Measurements from ENCODE around the gene TPH1. TPM values are rescaled to one million over a fixed set of nuclear protein-coding genes. Genes with fewer than 3 reads are reported as not detected.

The TPH1 gene
- total RNA-seq, 2 donors from 2014 or later, result 0.24 to 0.31 TPM

DNA sequence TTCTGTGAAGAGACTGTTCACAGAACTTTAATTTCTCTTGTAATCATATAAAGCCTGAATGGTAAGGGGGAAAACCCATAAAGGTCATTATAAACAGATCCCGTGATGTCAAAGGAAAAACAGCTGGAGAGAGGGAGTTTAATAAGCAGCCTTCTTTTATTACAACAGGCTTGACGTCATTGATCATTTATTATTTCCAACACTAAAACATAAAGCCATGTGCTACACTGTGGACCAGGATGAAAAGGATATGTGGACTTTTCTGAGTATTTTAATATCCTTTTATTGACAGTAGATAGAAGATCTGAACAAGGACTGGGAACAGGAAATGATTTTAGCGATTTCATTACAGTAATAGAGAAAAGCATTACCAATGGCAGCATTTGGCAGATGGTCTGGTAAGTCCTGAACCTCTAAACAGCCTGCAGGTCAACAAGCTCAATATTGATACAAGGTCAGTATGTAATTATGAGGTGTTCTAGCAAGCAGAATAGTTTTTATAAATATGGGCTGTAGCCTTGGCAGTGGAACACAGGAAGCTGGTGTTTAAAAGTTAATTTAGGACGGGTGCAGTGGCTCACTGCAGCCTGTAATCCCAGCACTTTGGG is 25.1 kb upstream of the TPH1 start:
- H3K36me3 Mint-ChIP-seq (ENCODE audit: low read depth), result no peaks in the 10 kb centered on the region
- Histone ChIP-seq H3K4me1 (ENCODE audit: control insufficient read depth, insufficient read depth, low read length) (no peaks in the 10 kb centered on the region), H3K36me3 (ENCODE audit: control insufficient read depth, insufficient read depth, low read length) (no peaks in the 10 kb centered on the region), H3K27ac (ENCODE audit: low read depth, low read length) (no peak overlapping the region), H3K9me3 (ENCODE audit: control insufficient read depth, low read length) (no peaks in the 10 kb centered on the region), H3K4me3 (ENCODE audit: low read length) (no peak overlapping the region), H3K27me3 (ENCODE audit: control insufficient read depth, insufficient read depth, low read length, poor library complexity, severe bottlenecking) (no peaks in the 10 kb centered on the region), H3K9ac (ENCODE audit: extremely low read depth, low read length, poor library complexity, severe bottlenecking) (no peak overlapping the region)
- no peak overlapping the region for H3K27ac Mint-ChIP-seq
- no peak for DNase-seq
- H3K4me3 Mint-ChIP-seq, result no peak overlapping the region
- WGBS, 2 experiments (ENCODE audit: insufficient coverage in 1 of 2, insufficient read length in 1 of 2), result 91 to 100% methylated on average over 1 to 3 of the region's 4 CpGs
- TF ChIP-seq, protein P1, sequence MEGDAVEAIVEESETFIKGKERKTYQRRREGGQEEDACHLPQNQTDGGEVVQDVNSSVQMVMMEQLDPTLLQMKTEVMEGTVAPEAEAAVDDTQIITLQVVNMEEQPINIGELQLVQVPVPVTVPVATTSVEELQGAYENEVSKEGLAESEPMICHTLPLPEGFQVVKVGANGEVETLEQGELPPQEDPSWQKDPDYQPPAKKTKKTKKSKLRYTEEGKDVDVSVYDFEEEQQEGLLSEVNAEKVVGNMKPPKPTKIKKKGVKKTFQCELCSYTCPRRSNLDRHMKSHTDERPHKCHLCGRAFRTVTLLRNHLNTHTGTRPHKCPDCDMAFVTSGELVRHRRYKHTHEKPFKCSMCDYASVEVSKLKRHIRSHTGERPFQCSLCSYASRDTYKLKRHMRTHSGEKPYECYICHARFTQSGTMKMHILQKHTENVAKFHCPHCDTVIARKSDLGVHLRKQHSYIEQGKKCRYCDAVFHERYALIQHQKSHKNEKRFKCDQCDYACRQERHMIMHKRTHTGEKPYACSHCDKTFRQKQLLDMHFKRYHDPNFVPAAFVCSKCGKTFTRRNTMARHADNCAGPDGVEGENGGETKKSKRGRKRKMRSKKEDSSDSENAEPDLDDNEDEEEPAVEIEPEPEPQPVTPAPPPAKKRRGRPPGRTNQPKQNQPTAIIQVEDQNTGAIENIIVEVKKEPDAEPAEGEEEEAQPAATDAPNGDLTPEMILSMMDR (conservative IDR thresholded peaks at IDR 0.05), result no peak
- H3K9me3 Mint-ChIP-seq, result no peaks in the 10 kb centered on the region
- no peaks in the 10 kb centered on the region for H3K4me1 Mint-ChIP-seq
- no peaks in the 10 kb centered on the region for H3K27me3 Mint-ChIP-seq (ENCODE audit: insufficient read depth)

DNA sequence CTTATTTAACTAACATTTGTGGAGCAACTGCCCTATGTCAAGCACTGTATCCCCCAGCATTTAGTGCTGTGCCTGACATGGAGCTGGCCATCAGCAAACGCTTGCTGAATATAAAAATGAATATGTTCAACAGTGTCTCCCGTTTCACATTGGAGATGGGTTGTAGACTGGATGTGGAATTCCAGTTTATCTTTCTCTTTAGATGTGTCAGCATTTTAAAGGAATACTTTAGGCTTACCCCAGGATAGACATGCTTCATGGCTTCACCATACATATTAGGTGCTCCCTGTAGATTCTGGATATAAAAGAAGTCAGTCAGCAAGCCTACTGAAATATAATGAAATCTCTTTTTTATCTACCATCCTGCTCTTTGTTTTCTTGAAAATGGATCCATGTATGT is 21.3 kb upstream of the TPH1 start:
- Histone ChIP-seq H3K27me3 (ENCODE audit: control insufficient read depth, insufficient read depth, low read length, poor library complexity, severe bottlenecking) (no peaks in the 10 kb centered on the region), H3K9ac (ENCODE audit: extremely low read depth, low read length, poor library complexity, severe bottlenecking) (no peak overlapping the region), H3K27ac (ENCODE audit: low read depth, low read length) (no peak overlapping the region), H3K36me3 (ENCODE audit: control insufficient read depth, insufficient read depth, low read length) (no peaks in the 10 kb centered on the region), H3K9me3 (ENCODE audit: control insufficient read depth, low read length) (no peaks in the 10 kb centered on the region), H3K4me3 (ENCODE audit: low read length) (no peak overlapping the region), H3K4me1 (ENCODE audit: control insufficient read depth, insufficient read depth, low read length) (no peaks in the 10 kb centered on the region)
- 96 to 100% methylated on average over 1 to 2 of the region's 2 CpGs for WGBS, 2 experiments (ENCODE audit: insufficient coverage in 1 of 2, insufficient read length in 1 of 2)
- Mint-ChIP-seq H3K4me1 (no peaks in the 10 kb centered on the region), H3K36me3 (ENCODE audit: low read depth) (no peaks in the 10 kb centered on the region), H3K9me3 (no peaks in the 10 kb centered on the region), H3K4me3 (no peak overlapping the region), H3K27me3 (ENCODE audit: insufficient read depth) (no peaks in the 10 kb centered on the region), H3K27ac (no peak overlapping the region)
- DNase-seq, result no peak
- TF ChIP-seq, protein P1 (conservative IDR thresholded peaks at IDR 0.05), result no peak

DNA sequence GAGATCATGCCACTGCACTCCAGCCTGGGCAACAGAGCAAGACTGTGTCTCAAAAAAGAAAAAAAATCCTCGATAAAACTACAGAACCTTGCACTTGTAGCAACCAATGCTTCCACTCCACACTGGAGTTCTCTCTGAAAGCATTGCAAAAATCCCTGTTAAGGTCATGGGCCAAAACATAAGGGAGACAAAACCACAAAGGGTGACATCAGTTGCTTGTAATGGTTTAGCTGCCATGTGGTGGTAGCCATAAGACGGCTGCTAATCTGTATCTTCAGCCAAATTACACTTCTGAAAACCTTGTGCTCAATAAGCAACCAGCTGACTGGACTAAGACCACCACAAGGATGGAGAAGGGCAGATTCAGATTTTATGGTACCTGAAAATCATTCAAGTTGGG is 20.6 kb upstream of the TPH1 start:
- no peaks in the 10 kb centered on the region for H3K4me1 Mint-ChIP-seq
- H3K9ac ChIP-seq (ENCODE audit: extremely low read depth, low read length, poor library complexity, severe bottlenecking), result no peak overlapping the region
- H3K4me3 ChIP-seq (ENCODE audit: low read length), result no peak overlapping the region
- no peaks in the 10 kb centered on the region for H3K27me3 Mint-ChIP-seq (ENCODE audit: insufficient read depth)
- WGBS, 2 experiments (ENCODE audit: insufficient coverage in 1 of 2, insufficient read length in 1 of 2), result 80 to 97% methylated on average over 1 to 2 of the region's 2 CpGs
- H3K36me3 Mint-ChIP-seq (ENCODE audit: low read depth), result no peaks in the 10 kb centered on the region
- H3K4me3 Mint-ChIP-seq, result no peak overlapping the region
- no peak overlapping the region for H3K27ac Mint-ChIP-seq
- TF ChIP-seq, protein P1 (conservative IDR thresholded peaks at IDR 0.05), result no peak
- H3K36me3 ChIP-seq (ENCODE audit: control insufficient read depth, insufficient read depth, low read length), result no peaks in the 10 kb centered on the region
- H3K9me3 ChIP-seq (ENCODE audit: control insufficient read depth, low read length), result no peaks in the 10 kb centered on the region
- no peaks in the 10 kb centered on the region for H3K9me3 Mint-ChIP-seq
- H3K4me1 ChIP-seq (ENCODE audit: control insufficient read depth, insufficient read depth, low read length), result no peaks in the 10 kb centered on the region
- DNase-seq, result no peak
- H3K27ac ChIP-seq (ENCODE audit: low read depth, low read length), result no peak overlapping the region
- no peaks in the 10 kb centered on the region for H3K27me3 ChIP-seq (ENCODE audit: control insufficient read depth, insufficient read depth, low read length, poor library complexity, severe bottlenecking)

All from endodermal cell (in vitro differentiated cells).